Stimulated activated CD4-positive, alpha-beta T cell treated with anti-CD3 and anti-CD28 coated beads, Interleukin-2, amount 100 ng/mL, for 4 hours (primary cell): ENCODE measurements around the gene THAP3.

Experiments
- DNase-seq: peaks from one replicate; pipeline ENCODE4 v3.0.0-alpha.2; 2020; ENCODE audit warnings: low read depth

Gene THAP3

GRCh38 chr1:6674771-6675170 lies 50.1 kb downstream of the THAP3 start:
- no peak for DNase-seq

- no peak for DNase-seq
These were observed 51.3 kb downstream of the THAP3 start for GRCh38 chr1:6675941-6676340.
